Endothelial cell (in vitro differentiated cells): ENCODE data around the gene IGFBP2. TPM values are rescaled to one million over a fixed set of nuclear protein-coding genes. Genes with fewer than 3 reads are reported as not detected.

Source experiments
- DNase-seq: peaks from one replicate; pipeline ENCODE4 v3.0.0; 2021; ENCODE audit warnings: low spot score
- H3K27ac Mint-ChIP-seq: one replicate; pipeline ENCODE4 v1.8.0; 2021; ENCODE audit warnings: mixed read lengths, inconsistent platforms; ENCODE audit not compliant: unreplicated experiment
- H3K27me3 Mint-ChIP-seq: one replicate; pipeline ENCODE4 v1.8.0; 2021; ENCODE audit warnings: mild to moderate bottlenecking, moderate library complexity, mixed read lengths, inconsistent platforms; ENCODE audit not compliant: unreplicated experiment
- H3K36me3 Mint-ChIP-seq: one replicate; pipeline ENCODE4 v1.8.0; 2021; ENCODE audit warnings: mild to moderate bottlenecking, low read depth, mixed read lengths, inconsistent platforms; ENCODE audit not compliant: unreplicated experiment
- H3K4me1 Mint-ChIP-seq: one replicate; pipeline ENCODE4 v1.8.0; 2021; ENCODE audit warnings: mild to moderate bottlenecking, mixed read lengths, inconsistent platforms; ENCODE audit not compliant: unreplicated experiment
- H3K4me3 Mint-ChIP-seq: one replicate; pipeline ENCODE4 v1.8.0; 2021; ENCODE audit warnings: mild to moderate bottlenecking, mixed read lengths, inconsistent platforms; ENCODE audit not compliant: unreplicated experiment
- H3K9me3 Mint-ChIP-seq: one replicate; pipeline ENCODE4 v1.8.0; 2021; ENCODE audit warnings: mixed read lengths, inconsistent platforms; ENCODE audit not compliant: unreplicated experiment
- total RNA-seq: library from RNA; stranded (reverse); fragmentation: NEBNext Ultra II Directional; extraction: Animal tissue kit (Norgen Biotek cat#: 25700); gene quantifications from one replicate; pipeline ENCODE4 v1.2.1, GENCODE V29; 2021; ENCODE audit not compliant: unreplicated experiment
- TF ChIP-seq, protein P1 (sequence below): fragments of 200-600 bp; sonication (generic); IDR thresholded peaks from one replicate; pipeline ENCODE4 v1.5.0; 2021; ENCODE audit warnings: antibody characterized with exemption; ENCODE audit not compliant: unreplicated experiment

The IGFBP2 gene
- total RNA-seq, 1 donor from 2014 or later, result 1,170 TPM

DNA sequence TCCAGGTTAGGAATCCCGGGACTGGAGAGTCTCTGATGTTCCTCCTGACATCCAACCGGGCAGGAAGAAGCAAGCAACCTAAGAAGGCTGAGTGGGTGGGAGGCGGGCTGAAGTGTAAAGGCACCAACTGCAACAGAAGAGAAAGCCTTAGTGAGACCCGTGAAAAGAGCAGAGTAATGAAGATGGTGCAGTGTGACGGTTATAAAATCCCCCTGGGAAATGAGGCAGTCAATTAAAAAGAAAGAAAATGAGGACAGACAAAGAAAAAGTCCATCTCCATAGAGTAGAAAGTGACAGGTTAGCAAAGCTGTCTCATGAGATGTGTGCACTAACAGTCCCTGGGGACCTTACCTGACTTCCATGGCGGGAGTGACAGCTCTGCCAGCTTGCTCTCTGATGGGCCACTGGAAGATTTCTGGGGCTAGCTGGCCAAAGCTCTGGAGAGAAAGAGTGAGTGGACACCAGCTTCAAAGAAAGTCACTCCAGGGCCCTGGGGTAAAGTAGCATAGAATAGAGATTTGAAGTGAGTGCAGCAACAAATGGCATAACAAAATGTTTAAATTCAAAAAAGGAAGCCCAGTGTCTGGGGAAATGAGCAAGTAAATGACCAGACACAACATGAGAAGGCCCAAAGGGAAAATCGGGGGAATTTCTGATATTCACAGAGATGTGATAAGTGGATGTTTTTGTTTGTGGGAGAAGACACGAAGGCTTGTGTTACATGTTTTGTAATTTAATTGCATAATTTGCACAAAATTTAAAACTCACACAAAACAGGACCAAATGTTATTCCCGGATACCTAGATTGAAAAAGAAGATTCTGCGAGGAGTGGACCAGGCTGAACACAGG lies 44.1 kb upstream of the IGFBP2 start:
- TF ChIP-seq, protein P1, sequence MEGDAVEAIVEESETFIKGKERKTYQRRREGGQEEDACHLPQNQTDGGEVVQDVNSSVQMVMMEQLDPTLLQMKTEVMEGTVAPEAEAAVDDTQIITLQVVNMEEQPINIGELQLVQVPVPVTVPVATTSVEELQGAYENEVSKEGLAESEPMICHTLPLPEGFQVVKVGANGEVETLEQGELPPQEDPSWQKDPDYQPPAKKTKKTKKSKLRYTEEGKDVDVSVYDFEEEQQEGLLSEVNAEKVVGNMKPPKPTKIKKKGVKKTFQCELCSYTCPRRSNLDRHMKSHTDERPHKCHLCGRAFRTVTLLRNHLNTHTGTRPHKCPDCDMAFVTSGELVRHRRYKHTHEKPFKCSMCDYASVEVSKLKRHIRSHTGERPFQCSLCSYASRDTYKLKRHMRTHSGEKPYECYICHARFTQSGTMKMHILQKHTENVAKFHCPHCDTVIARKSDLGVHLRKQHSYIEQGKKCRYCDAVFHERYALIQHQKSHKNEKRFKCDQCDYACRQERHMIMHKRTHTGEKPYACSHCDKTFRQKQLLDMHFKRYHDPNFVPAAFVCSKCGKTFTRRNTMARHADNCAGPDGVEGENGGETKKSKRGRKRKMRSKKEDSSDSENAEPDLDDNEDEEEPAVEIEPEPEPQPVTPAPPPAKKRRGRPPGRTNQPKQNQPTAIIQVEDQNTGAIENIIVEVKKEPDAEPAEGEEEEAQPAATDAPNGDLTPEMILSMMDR, result no peak
- Mint-ChIP-seq H3K27me3 (peaks cover 7% of the 10 kb centered on the region), H3K36me3 (no peaks in the 10 kb centered on the region), H3K4me3 (no peak overlapping the region), H3K4me1 (peaks cover 19% of the 10 kb centered on the region), H3K27ac (no peak overlapping the region), H3K9me3 (no peaks in the 10 kb centered on the region)
- no peak for DNase-seq

DNA sequence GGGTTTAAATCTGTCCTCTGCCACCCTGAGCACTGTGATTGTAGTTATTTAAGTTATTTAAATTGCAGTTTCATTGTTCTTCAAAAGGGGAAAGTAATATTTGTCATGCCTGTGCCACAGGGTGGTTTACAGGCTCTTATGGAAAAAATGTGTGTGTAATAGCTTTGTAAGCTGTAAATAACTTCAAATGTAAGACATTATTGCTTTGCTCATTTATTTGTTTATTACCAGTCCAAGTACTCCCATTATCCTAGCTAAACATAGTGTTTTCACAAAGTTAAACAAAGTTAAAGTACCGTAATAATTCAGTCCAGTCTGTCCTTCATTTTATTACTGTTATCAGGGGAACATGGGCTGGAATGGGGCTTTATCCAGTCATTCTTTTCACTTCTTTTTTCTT lies 43.4 kb upstream of the IGFBP2 start:
- Mint-ChIP-seq H3K27me3 (peaks cover 3% of the 10 kb centered on the region), H3K4me1 (peaks cover 13% of the 10 kb centered on the region)
- no peak for DNase-seq

DNA sequence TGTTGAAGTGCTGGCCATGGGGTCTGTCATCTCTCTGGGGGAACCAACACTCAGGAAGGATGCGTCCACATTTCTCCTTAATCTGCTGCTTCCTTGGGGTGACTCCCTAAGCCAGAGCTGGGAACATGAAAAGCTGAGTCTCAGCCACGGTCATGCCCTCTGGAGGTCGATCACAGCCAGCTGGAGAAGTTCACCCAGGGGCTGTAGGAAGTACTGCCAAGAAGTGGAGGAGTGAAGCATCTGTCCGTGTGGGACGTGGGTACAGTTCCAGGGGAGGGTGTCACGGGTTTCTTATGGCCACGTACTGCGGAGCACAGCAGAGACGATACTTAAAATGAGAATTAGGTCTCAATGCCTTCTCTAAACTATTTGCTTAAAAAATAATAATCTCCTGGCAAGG lies 42.4 kb upstream of the IGFBP2 start:
- H3K4me1 Mint-ChIP-seq, result peaks cover 13% of the 10 kb centered on the region
- H3K27me3 Mint-ChIP-seq, result peaks cover 3% of the 10 kb centered on the region
- no peaks in the 10 kb centered on the region for H3K36me3 Mint-ChIP-seq
- no peaks in the 10 kb centered on the region for H3K9me3 Mint-ChIP-seq
- no peak overlapping the region for H3K27ac Mint-ChIP-seq
- no peak for DNase-seq
- H3K4me3 Mint-ChIP-seq, result no peak overlapping the region
- TF ChIP-seq, protein P1, result no peak

More for the DNA sequence above, 43.4 kb upstream of the IGFBP2 start:
- Mint-ChIP-seq H3K4me3 (no peak overlapping the region), H3K9me3 (no peaks in the 10 kb centered on the region), H3K36me3 (no peaks in the 10 kb centered on the region), H3K27ac (no peak overlapping the region)
- TF ChIP-seq, protein P1, result no peak

DNA sequence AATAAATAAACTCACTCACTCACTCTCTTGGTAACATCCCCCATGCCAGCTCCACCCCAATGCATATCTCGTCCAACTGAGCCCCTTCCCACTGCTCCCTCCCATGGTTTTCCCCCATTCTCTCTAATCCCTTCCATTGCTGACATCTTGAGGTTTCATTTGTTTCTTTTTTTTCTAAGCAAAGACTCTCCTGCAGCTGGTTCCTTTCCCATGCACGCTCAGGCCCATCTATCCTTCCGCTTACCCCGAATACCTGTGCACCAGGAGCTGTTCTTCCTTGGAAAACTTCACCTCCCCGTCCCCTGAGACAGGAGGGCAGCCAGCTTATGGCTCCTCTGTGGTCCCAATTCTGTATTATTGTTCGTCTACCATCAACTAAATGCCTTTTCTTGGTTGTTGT lies 41.7 kb upstream of the IGFBP2 start:
- peaks cover 3% of the 10 kb centered on the region for H3K27me3 Mint-ChIP-seq
- H3K9me3 Mint-ChIP-seq, result no peaks in the 10 kb centered on the region
- no peak overlapping the region for H3K27ac Mint-ChIP-seq
- TF ChIP-seq, protein P1, result no peak
- H3K4me3 Mint-ChIP-seq, result no peak overlapping the region
- H3K36me3 Mint-ChIP-seq, result no peaks in the 10 kb centered on the region
- DNase-seq, result no peak
- H3K4me1 Mint-ChIP-seq, result peaks cover 17% of the 10 kb centered on the region

DNA sequence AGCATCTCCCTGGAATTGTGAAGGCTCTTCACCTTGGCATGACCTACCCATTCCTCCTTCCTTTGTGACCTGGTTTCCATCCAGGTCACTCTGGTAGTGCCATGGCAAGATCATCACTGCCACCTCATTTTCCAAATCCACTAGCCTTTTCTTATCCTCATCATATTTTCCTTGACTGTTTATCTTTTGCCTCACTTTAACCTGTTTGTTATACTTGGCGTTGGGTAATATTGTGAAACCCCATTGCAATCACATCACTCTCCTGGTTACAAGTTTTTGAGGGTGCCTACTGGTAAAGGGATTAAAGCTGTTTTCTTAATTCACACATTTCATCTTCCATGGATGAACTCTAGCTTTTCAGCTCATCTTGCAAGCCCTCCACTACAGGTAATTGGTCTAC lies 39.1 kb upstream of the IGFBP2 start:
- no peak overlapping the region for H3K27ac Mint-ChIP-seq
- no peaks in the 10 kb centered on the region for H3K36me3 Mint-ChIP-seq
- H3K4me3 Mint-ChIP-seq, result no peak overlapping the region
- no peaks in the 10 kb centered on the region for H3K27me3 Mint-ChIP-seq
- no peaks in the 10 kb centered on the region for H3K9me3 Mint-ChIP-seq
- TF ChIP-seq, protein P1, result no peak
- H3K4me1 Mint-ChIP-seq, result peaks cover 15% of the 10 kb centered on the region
- no peak for DNase-seq
